SK-N-SH (cell line): ENCODE measurements around the gene XKR3. TPM values are rescaled to one million over a fixed set of nuclear protein-coding genes. Genes with fewer than 3 reads are reported as not detected.

Experiments
- CTCF ChIA-PET: fragments of 300-600, 350-600 bp; formaldehyde crosslinking; extraction: SDS; loops from one replicate; lab custom pipeline; 2021; lab: Yijun Ruan, JAX
- POLR2A ChIA-PET: fragments of 350-600 bp; sonication (Branson Sonifier 250); formaldehyde crosslinking; extraction: SDS; loops from one replicate; lab custom pipeline; 2020; ENCODE audit warnings: antibody characterized with exemption, inconsistent platforms; lab: Yijun Ruan, JAX
- DNase-seq: peaks from one replicate; pipeline ENCODE4 v3.0.0; 2012
- H2AFZ ChIP-seq: fragments of 200-600 bp; sonication (generic); 2 replicates; pipeline ENCODE4 v1.8.1; 2016; ENCODE audit warnings: antibody characterized with exemption, mild to moderate bottlenecking, low read depth
- H3F3A ChIP-seq: fragments of 200-600 bp; sonication (generic); replicated peaks from 2 replicates; pipeline ENCODE3; 2016; ENCODE audit warnings: antibody characterized with exemption, mild to moderate bottlenecking; ENCODE audit not compliant: insufficient read depth
- H3K27ac ChIP-seq, 2 experiments: fragments of 200-500 bp in 1 of 2; fragments of 200-600 bp in 1 of 2; sonication (Bioruptor generic) in 1 of 2; sonication (generic), shearing (Covaris generic) in 1 of 2; 2 replicates each; pipeline versions ENCODE4 v1.5.1 to v1.6.1; 2014 to 2016; ENCODE audit warnings: low read depth in 2 of 2, inconsistent platforms in 1 of 2, low read length in 1 of 2, mild to moderate bottlenecking in 1 of 2, mixed read lengths in 1 of 2
- H3K27me3 ChIP-seq: fragments of 200-600 bp; sonication (generic), shearing (Covaris generic); 2 replicates; pipeline ENCODE4 v1.6.1; 2016; ENCODE audit warnings: mixed run types; ENCODE audit not compliant: insufficient read depth
- H3K36me3 ChIP-seq, 2 experiments: fragments of 200-500 bp in 1 of 2; fragments of 200-600 bp in 1 of 2; sonication (Bioruptor generic) in 1 of 2; sonication (generic) in 1 of 2; replicated peaks in 1 of 2; 2 replicates each; pipeline versions ENCODE3 to v1.5.1; 2014 to 2016; ENCODE audit warnings: low read length in 1 of 2, mild to moderate bottlenecking in 1 of 2; ENCODE audit not compliant: insufficient read depth in 2 of 2, control insufficient read depth in 1 of 2
- H3K4me1 ChIP-seq, 2 experiments: fragments of 200-500 bp in 1 of 2; fragments of 200-600 bp in 1 of 2; sonication (Bioruptor generic) in 1 of 2; sonication (generic), shearing (Covaris generic) in 1 of 2; 2 replicates each; pipeline versions ENCODE4 v1.5.1 to v1.6.1; 2014 to 2016; ENCODE audit warnings: low read depth in 1 of 2, low read length in 1 of 2, mixed run types in 1 of 2; ENCODE audit not compliant: insufficient read depth in 2 of 2, control insufficient read depth in 1 of 2
- H3K4me2 ChIP-seq: fragments of 200-600 bp; sonication (generic), shearing (Covaris generic); 2 replicates; pipeline ENCODE4 v1.6.1; 2017; ENCODE audit warnings: mixed run types
- H3K4me3 ChIP-seq, 2 experiments: fragments of 200-500 bp in 1 of 2; fragments of 200-600 bp in 1 of 2; sonication (Bioruptor generic) in 1 of 2; sonication (generic), shearing (Covaris generic) in 1 of 2; 2 replicates each; pipeline versions ENCODE4 v1.5.1 to v1.8.1; 2014 to 2016; ENCODE audit warnings: low read depth in 2 of 2, inconsistent platforms in 1 of 2, low read length in 1 of 2, mild to moderate bottlenecking in 1 of 2, mixed read lengths in 1 of 2, moderate library complexity in 1 of 2
- H3K79me2 ChIP-seq: fragments of 200-600 bp; sonication (generic); 2 replicates; pipeline ENCODE4 v1.8.1; 2017; ENCODE audit warnings: mild to moderate bottlenecking; ENCODE audit not compliant: insufficient read depth
- H3K9ac ChIP-seq: fragments of 200-600 bp; sonication (generic); 2 replicates; pipeline ENCODE4 v1.6.1; 2017; ENCODE audit warnings: mixed run types
- H3K9me2 ChIP-seq: fragments of 200-600 bp; sonication (generic); 2 replicates; pipeline ENCODE4 v1.6.1; 2017; ENCODE audit warnings: mixed run types
- H3K9me3 ChIP-seq: fragments of 200-600 bp; sonication (generic); 2 replicates; pipeline ENCODE4 v1.6.1; 2017; ENCODE audit warnings: mixed run types, mild to moderate bottlenecking, moderate library complexity
- H4K20me1 ChIP-seq: fragments of 200-600 bp; sonication (generic); 2 replicates; pipeline ENCODE4 v1.6.1; 2017; ENCODE audit warnings: mild to moderate bottlenecking, mixed run types; ENCODE audit not compliant: insufficient read depth
- CHD2 ChIP-seq: fragments of 150-350 bp; IDR thresholded peaks from 2 replicates; pipeline ENCODE4 v1.6.1; 2018; ENCODE audit warnings: low read length; ENCODE audit not compliant: partially characterized antibody
- CTCF ChIP-seq: fragments of 200-600 bp; sonication (generic); IDR thresholded peaks from 2 replicates; pipeline ENCODE4 v1.6.1; 2017; ENCODE audit warnings: antibody characterized with exemption, mild to moderate bottlenecking, moderate library complexity
- ELF1 ChIP-seq: IDR thresholded peaks from 2 replicates; pipeline ENCODE4 v1.4.0; 2012
- EZH2phosphoT487 ChIP-seq: fragments of 200-600 bp; sonication (generic); IDR thresholded peaks from 2 replicates; pipeline ENCODE4 v1.6.1; 2017; ENCODE audit warnings: low read depth, mixed run types, mild to moderate bottlenecking, antibody characterized with exemption, moderate library complexity, borderline replicate concordance
- FOSL2 ChIP-seq: IDR thresholded peaks from 2 replicates; pipeline ENCODE4 v1.4.0; 2012; ENCODE audit warnings: low read depth, mild to moderate bottlenecking, moderate library complexity, borderline replicate concordance
- FOXM1 ChIP-seq: IDR thresholded peaks from 2 replicates; pipeline ENCODE4 v1.4.0; 2012; ENCODE audit warnings: low read depth, mild to moderate bottlenecking
- GABPA ChIP-seq: IDR thresholded peaks from 2 replicates; pipeline ENCODE4 v1.4.0; 2012; ENCODE audit warnings: low read depth, mild to moderate bottlenecking
- GATA2 ChIP-seq: sonication (generic); formaldehyde crosslinking; IDR thresholded peaks from 2 replicates; pipeline ENCODE4 v1.5.0; 2020; ENCODE audit warnings: mild to moderate bottlenecking, missing genetic modification reagents
- MEF2A ChIP-seq: IDR thresholded peaks from 2 replicates; pipeline ENCODE4 v1.4.0; 2012; ENCODE audit warnings: low read depth, borderline replicate concordance
- NFIC ChIP-seq: IDR thresholded peaks from 2 replicates; pipeline ENCODE4 v1.4.0; 2012; ENCODE audit warnings: borderline replicate concordance
- NRF1 ChIP-seq: IDR thresholded peaks from 2 replicates; pipeline ENCODE4 v1.6.1; 2012; ENCODE audit warnings: low read depth, mild to moderate bottlenecking, low read length
- PBX3 ChIP-seq: IDR thresholded peaks from 2 replicates; pipeline ENCODE4; 2012
- RCOR1 ChIP-seq: fragments of 150-350 bp; IDR thresholded peaks from 2 replicates; pipeline ENCODE4 v1.6.1; 2017; ENCODE audit warnings: antibody characterized with exemption, low read length
- RFX5 ChIP-seq: IDR thresholded peaks from 2 replicates; pipeline ENCODE4 v1.6.1; 2012; ENCODE audit warnings: mild to moderate bottlenecking, improper control_type of control experiment, low read length
- SIN3A ChIP-seq: IDR thresholded peaks from 2 replicates; pipeline ENCODE4 v1.6.1; 2012; ENCODE audit warnings: low read depth, mild to moderate bottlenecking, low read length, moderate library complexity, borderline replicate concordance
- TCF12 ChIP-seq: IDR thresholded peaks from 2 replicates; pipeline ENCODE4 v1.4.0; 2012
- TEAD4 ChIP-seq: IDR thresholded peaks from 2 replicates; pipeline ENCODE4 v1.4.0; 2012; ENCODE audit warnings: mild to moderate bottlenecking, borderline replicate concordance; ENCODE audit not compliant: insufficient read depth
- USF1 ChIP-seq: IDR thresholded peaks from 2 replicates; pipeline ENCODE4 v1.4.0; 2012; ENCODE audit warnings: low read depth, borderline replicate concordance
- WGBS: methylation state at CpG from one replicate; pipeline ENCODE4 v1.1.6; 2017; ENCODE audit warnings: low lambda C conversion rate; 5-methylcytosine and 5-hydroxymethylcytosine counted together
- polyA plus RNA-seq, 3 experiments: library from polyadenylated mRNA; depleted of rRNA; stranded (reverse); fragments of >200 nt; gene quantifications; 2 replicates each; pipeline ENCODE4 v1.2.3, GENCODE V29; 2012

XKR3 gene
- polyA plus RNA-seq, 1 of the 3 experiments (the other 2 are of a cell fraction) = not detected

- no peaks in the 10 kb centered on the region for H4K20me1 ChIP-seq
- no peaks in the 10 kb centered on the region for H3F3A ChIP-seq
- no peaks in the 10 kb centered on the region for H3K4me1 ChIP-seq
- ChIA-PET CTCF (no interaction called here), POLR2A (no interaction called here)
- DNase-seq = no peak
- no peaks in the 10 kb centered on the region for H3K36me3 ChIP-seq
- no peak overlapping the region for H3K4me3 ChIP-seq
- no peaks in the 10 kb centered on the region for H3K79me2 ChIP-seq
- 3% methylated on average over 1 of the region's 1 CpG for WGBS
- no peak overlapping the region for H3K9ac ChIP-seq
- H3K4me2 ChIP-seq = no peak overlapping the region
- no peak for TF ChIP-seq TEAD4
- TF ChIP-seq EZH2phosphoT487 = no peak
- no peak for TF ChIP-seq TCF12
- TF ChIP-seq USF1 = no peak
- TF ChIP-seq CTCF = no peak
- TF ChIP-seq SIN3A = no peak
- no peak for TF ChIP-seq FOXM1
- TF ChIP-seq RCOR1 = no peak
- TF ChIP-seq RFX5 = no peak
- TF ChIP-seq NFIC = no peak
- TF ChIP-seq PBX3 = no peak
- TF ChIP-seq FOSL2 = no peak
- no peak for TF ChIP-seq GATA2 (CRISPR knock-in tag)
- TF ChIP-seq, all 33 proteins: peak for 0
- Histone ChIP-seq H3K27ac (no peak overlapping the region), H3K9me3 (no peaks in the 10 kb centered on the region), H3K9me2 (no peaks in the 10 kb centered on the region), H2AFZ (no peak overlapping the region), H3K27me3 (no peaks in the 10 kb centered on the region)
Observed at GRCh38 chr22:16793831-16794230, 31.4 kb downstream of the XKR3 start.

- POLR2A ChIA-PET = no interaction called here
- H3F3A ChIP-seq = no peaks in the 10 kb centered on the region
- no peak overlapping the region for H2AFZ ChIP-seq
- no peak overlapping the region for H3K9ac ChIP-seq
- H3K27ac ChIP-seq = no peak overlapping the region
- no peaks in the 10 kb centered on the region for H3K9me3 ChIP-seq
- no peak for DNase-seq
- no peak overlapping the region for H3K4me3 ChIP-seq
- CTCF ChIA-PET = no interaction called here
- no peaks in the 10 kb centered on the region for H3K9me2 ChIP-seq
- TF ChIP-seq USF1 (no peak), ELF1 (no peak), CHD2 (no peak), MEF2A (no peak), RFX5 (no peak), NRF1 (no peak), GABPA (no peak)
- WGBS = under 1% methylated on average over 4 of the region's 4 CpGs
- H4K20me1 ChIP-seq = no peaks in the 10 kb centered on the region
- no peaks in the 10 kb centered on the region for H3K27me3 ChIP-seq
- no peaks in the 10 kb centered on the region for H3K36me3 ChIP-seq
- no peak overlapping the region for H3K4me2 ChIP-seq
- no peaks in the 10 kb centered on the region for H3K79me2 ChIP-seq
- no peaks in the 10 kb centered on the region for H3K4me1 ChIP-seq
Observed at GRCh38 chr22:16789860-16790493, 35.2 kb downstream of the XKR3 start.
